Measurements from ENCODE around the gene PTBP1. TPM values are rescaled to one million over a fixed set of nuclear protein-coding genes. Genes with fewer than 3 reads are reported as not detected.

Gene PTBP1
- total RNA-seq = 106 and 194 TPM in 2 replicates

DNA sequence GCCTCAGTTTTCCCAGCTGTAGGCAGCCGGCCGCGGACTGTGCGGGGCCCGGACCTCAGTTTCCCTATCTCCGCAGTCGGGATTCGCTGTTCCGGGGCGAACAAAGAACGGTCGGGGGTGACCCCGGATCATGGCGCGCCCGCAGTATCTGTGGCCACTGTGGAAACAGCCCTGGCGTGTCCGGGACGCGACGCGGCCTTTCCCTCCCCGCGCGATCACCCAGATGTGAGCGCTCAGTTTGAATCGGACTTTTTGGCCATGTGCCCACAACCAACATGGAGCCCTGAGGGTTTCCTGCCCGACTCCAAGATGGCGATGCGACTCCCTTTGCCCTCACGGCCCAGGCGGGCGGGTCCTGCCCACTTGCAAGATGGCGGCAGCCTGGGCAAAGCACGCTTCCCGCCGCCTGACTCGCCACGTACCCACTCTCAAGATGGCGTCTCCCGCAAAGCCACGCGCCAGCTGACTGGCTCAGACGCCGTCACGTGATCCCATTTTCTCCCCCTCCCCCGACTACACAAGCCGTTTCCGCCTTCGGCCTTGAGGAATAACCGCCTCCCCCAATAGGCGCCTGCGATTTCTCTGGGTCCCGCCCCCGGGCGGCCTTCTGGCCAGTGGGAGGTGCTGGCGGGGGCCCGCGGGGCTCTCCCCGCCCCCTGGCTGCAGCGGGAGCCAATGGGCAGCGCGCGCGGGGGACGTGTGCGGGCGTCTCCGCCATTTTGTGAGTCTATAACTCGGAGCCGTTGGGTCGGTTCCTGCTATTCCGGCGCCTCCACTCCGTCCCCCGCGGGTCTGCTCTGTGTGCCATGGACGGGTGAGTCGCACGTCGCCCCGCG lies at the start of gene PTBP1:
Gene PTBP1 (plus strand): TSS at position 761 of the 836 bp plus-strand sequence. CDS start 46 bp downstream, at position 807.

DNA sequence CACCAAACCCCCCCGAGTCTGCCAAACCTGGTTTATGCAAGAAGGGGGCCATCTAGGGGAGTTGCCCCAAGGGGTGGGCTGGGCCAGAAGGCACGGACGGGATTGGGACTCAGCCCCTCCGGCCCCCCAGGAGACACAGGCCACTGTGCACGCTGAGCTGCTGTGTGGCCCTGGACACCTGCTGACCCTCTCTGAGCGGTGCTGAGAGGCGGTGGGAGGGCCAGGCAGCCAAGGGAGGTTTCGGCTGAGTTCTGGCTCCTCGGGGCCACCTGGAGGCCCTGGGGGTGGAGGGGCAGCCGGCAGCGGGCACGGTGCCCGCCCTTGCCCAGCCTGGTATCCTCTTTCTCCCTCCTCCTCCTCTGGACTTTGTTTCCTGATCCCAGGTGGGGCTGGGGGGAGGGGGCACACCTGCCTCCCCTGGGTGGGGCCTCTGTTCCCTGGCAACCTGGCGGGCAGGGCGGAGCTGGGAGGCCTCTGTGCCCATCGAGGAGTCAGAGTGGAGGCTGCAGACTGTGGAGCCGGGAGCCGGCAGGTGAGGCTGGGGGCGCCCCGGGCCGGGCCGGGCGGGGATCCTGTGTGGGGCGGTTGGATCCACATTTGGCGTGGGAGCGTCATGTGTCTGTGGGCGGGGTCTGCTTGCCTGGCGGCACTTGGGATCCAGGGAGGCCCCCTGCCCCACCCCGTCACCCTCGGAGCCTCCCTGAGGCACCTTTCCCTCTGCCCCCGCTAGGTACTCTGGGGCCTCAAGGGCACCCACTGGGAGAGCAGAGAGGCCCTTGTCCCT lies 46.4 kb upstream of the PTBP1 start, which contains the start of gene MISP:
Gene MISP (plus strand): TSS at position 473 of the 784 bp plus-strand sequence. CDS start 5,835 bp downstream, outside the sequence.

DNA sequence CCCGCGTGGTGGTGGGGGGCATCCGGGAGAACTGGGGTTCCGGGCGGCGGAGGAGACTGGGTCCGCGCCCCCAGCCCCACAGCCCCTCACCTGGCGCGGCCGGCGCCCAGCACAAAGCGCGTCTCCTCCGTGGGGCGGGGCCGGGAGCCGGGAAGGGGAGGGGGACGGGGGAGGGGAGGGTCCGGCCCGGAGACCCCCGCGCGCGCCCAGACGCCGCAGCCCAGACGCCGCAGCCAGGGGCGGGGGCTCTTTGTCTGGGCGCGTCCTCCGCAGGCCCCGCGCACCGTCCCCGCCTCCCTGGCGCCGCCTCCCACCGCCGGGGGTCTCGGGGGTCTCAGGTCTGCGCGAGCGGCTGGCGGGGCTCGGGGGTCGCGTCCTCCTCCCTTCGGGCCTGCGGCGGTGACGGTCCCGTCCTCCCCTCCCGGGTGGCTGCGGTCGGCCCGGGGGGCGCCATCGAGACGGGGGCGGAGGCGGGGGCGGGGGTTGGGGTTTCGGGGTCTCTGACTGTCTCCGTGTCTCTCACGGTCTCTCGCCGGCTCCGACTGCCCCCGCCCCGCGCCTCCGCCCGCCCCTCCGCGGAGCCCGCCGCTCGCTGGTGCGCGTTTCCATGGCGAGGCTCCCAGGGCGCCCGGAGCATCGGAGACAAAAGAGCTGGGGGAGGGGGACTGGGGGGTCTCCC lies 24.7 kb downstream of the PTBP1 start, which contains the start of gene PLPPR3:
Gene PLPPR3 (minus strand): TSS at position 131 of the 679 bp plus-strand sequence. CDS start 396 bp downstream, outside the sequence.

DNA sequence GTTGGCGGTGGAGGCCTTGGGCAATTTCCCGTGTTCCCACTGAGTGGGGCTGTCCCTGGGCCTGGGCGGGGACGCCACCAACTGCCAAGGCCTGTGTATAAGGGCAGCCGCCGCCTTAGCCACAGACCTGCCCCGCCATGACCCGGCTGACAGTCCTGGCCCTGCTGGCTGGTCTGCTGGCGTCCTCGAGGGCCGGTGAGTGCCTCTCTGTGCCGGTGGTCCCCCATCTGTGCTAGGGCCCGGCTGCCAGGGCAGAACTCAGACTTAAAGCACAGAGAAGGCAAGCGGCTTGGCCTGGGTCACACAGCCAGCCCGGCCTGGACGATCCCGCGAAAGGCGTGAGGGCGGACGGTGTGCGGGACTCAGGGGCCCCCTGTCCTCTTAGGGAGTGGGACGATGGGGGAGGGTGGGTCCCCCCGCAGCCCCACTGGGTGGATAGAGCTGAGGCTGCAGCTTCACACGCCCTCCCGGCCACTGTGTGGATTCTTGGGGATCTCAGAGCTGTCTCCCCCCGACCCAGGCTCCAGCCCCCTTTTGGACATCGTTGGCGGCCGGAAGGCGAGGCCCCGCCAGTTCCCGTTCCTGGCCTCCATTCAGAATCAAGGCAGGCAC lies 30.6 kb downstream of the PTBP1 start, which contains the start of gene AZU1:
Gene AZU1 (plus strand): TSS at position 128 of the 612 bp plus-strand sequence. CDS start 10 bp downstream, at position 138.

DNA sequence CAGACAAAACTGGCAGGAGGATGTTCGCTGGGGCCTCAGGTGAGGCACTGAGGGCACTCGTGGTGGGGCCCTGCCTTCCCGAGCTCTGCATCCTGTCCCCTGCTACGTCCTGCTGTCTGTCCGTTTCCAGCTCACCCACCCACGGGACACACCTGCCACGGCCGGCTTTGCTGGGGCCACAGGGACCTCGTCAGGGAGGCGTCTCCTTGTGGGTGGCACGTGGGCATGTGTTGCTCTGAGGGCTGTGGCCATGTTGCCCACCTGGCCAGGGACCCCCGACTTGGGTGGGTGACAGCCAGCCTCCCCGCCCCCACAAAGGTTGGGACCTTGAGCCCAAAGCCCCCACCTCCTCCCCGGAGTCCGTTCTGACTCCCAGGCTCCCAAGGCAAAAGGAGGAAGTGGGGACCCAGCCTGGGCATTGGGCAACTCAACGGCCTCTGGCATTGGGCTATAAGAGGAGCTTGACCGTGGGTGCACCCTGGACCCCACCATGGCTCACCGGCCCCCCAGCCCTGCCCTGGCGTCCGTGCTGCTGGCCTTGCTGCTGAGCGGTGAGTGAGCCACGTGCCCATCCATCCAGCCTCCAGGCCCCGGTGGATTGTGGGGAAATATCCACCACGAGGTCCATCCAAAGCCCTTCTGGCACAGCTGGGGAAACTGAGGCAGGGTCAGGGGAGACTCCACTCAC lies 43.4 kb downstream of the PTBP1 start, which contains the start of gene PRTN3:
Gene PRTN3 (plus strand): TSS at position 481 of the 688 bp plus-strand sequence. CDS start 10 bp downstream, at position 491.

DNA sequence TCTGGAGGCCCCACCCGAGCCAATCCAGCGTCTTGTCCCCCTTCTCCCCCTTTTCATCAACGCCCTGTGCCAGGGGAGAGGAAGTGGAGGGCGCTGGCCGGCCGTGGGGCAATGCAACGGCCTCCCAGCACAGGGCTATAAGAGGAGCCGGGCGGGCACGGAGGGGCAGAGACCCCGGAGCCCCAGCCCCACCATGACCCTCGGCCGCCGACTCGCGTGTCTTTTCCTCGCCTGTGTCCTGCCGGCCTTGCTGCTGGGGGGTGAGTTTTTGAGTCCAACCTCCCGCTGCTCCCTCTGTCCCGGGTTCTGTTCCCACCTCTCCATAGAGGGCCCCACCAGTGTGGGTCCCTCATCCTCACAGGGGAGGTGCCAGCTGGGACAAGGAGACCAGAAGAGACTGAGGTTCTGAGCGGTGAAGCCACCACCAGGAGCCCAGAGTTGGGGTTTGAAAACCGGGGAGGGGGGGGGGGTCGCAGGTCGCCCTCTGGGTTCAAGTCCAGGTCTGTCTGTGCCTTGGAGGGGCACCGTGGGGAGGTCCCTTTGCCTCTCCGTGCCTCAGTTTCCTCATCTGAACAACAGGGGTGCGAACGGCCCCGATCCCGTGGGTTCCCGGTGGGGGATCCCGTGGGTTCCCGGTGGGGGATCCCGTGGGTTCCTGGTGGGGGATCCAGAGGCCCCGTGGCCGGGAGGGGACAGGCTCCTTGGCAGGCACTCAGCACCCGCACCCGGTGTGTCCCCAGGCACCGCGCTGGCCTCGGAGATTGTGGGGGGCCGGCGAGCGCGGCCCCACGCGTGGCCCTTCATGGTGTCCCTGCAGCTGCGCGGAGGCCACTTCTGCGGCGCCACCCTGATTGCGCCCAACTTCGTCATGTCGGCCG lies 55.1 kb downstream of the PTBP1 start, which contains the start of gene ELANE:
Gene ELANE (plus strand): TSS at position 168 of the 878 bp plus-strand sequence. CDS start 26 bp downstream, at position 194.

DNA sequence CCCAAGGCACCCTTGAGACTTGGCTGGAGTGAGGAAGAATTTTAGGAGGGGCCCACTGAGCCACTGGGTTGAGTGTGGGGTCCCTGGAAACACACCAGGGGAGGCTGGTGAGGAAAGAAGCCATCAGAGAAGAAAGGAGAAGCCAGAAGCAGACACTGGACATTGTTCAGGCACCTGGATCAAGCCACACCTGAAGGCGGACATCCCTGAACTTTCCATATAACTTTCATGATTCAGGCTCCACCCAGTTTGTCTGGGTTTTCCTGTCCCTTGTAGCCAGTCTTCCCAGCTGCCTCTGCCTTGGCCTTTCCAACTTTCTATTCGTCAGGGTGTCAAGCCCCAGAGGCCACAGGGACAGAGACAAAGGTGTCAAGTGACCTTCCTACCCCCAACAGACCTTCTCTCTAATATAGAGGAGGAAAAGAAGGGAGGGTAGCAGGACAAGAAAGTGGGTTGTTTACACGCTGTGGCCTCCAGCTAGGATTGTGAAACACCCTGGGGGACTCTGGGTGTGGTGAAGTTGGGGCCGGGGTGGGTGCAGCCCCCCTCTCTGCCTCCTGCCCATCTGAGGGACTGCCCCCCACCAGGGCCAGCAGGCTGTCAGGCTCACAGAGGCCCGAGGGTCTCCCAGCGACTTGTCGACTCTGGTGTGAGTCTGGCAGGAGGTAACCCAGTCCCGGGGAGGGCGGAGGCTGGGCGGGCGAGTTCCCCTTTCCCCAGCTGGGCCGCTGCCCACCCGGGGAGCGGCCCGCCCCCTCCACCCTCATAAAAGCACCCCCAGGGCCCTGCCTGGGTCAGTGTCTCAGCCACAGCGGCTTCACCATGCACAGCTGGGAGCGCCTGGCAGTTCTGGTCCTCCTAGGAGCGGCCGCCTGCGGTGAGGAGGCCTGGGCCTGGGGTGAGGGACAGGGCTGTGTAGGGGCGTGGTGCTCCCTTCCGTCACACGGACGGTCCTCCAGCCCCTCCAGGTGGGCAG lies 61.9 kb downstream of the PTBP1 start, which contains the start of gene CFD:
Gene CFD (plus strand): TSS at position 797 of the 976 bp plus-strand sequence. CDS start 26 bp downstream, at position 823.

Small RNA genes within 50 kb of the gene (small RNA-seq; reads per million reads assigned to genes)
- not detected for gene MIR3187

Other genes starting within 250 kb of the PTBP1 start
- 235 and 281 TPM in 2 replicates for gene BSG, start 224.9 kb upstream of the PTBP1 start, total RNA-seq
- 0.33 and 0.39 TPM in 2 replicates for gene HCN2, start 207.6 kb upstream of the PTBP1 start, total RNA-seq
- gene POLRMT, start 163.9 kb upstream of the PTBP1 start, total RNA-seq = 20.0 and 23.4 TPM in 2 replicates
- gene FGF22, start 157.6 kb upstream of the PTBP1 start, total RNA-seq = 0.33 and 0.39 TPM in 2 replicates
- 34.9 and 59.5 TPM in 2 replicates for gene RNF126, start 134.2 kb upstream of the PTBP1 start, total RNA-seq
- 221 and 628 TPM in 2 replicates for gene FSTL3, start 121.1 kb upstream of the PTBP1 start, total RNA-seq
- not detected in 2 replicates for gene PRSS57, start 102.0 kb upstream of the PTBP1 start, total RNA-seq
- gene PALM, start 88.5 kb upstream of the PTBP1 start, total RNA-seq = 0.11 and 1.2 TPM in 2 replicates
- gene MISP, start 46.3 kb upstream of the PTBP1 start, total RNA-seq = 11.0 and 58.5 TPM in 2 replicates
- under 0.01 TPM in 1 of 2 replicates, not detected in the other for gene PLPPR3, start 24.5 kb downstream of the PTBP1 start, total RNA-seq
- gene AZU1, start 30.4 kb downstream of the PTBP1 start, total RNA-seq = not detected in 2 replicates
- gene PRTN3, start 43.5 kb downstream of the PTBP1 start, total RNA-seq = not detected in 2 replicates
- gene ELANE, start 54.9 kb downstream of the PTBP1 start, total RNA-seq = not detected in 2 replicates
- 1.3 and 1.6 TPM in 2 replicates for gene CFD, start 62.2 kb downstream of the PTBP1 start, total RNA-seq
- gene MED16, start 95.7 kb downstream of the PTBP1 start, total RNA-seq = 25.5 and 32.2 TPM in 2 replicates
- gene RNU6-9, start 96.0 kb downstream of the PTBP1 start, total RNA-seq = not detected in 2 replicates
- 35.3 and 49.0 TPM in 2 replicates for gene R3HDM4, start 115.8 kb downstream of the PTBP1 start, total RNA-seq
- not detected in 2 replicates for gene KISS1R, start 119.9 kb downstream of the PTBP1 start, total RNA-seq
- gene ARID3A, start 128.6 kb downstream of the PTBP1 start, total RNA-seq = 177 and 216 TPM in 2 replicates
- gene WDR18, start 186.9 kb downstream of the PTBP1 start, total RNA-seq = 60.1 TPM in 2 replicates
- gene GRIN3B, start 203.0 kb downstream of the PTBP1 start, total RNA-seq = under 0.01 and 0.79 TPM in 2 replicates
- 79.3 and 114 TPM in 2 replicates for gene TMEM259, start 223.7 kb downstream of the PTBP1 start, total RNA-seq
- not detected in 2 replicates for gene RNU6-2, start 224.1 kb downstream of the PTBP1 start, total RNA-seq
- gene CNN2, start 229.2 kb downstream of the PTBP1 start, total RNA-seq = 33.0 and 118 TPM in 2 replicates
- gene ABCA7, start 242.7 kb downstream of the PTBP1 start, total RNA-seq = 13.0 and 14.0 TPM in 2 replicates

Measured in placental epithelial cell (primary cell).